HUES64 (cell line): Measurements from ENCODE around the gene RAB6B.
A peak's percentile ranks its signal among the peaks of the same experiment; 100 is the strongest.

Experiments used
- H3K27ac ChIP-seq: 2 replicates; pipeline ENCODE4 v1.7.0; 2013; ENCODE audit warnings: low read depth, low read length, inconsistent platforms
- H3K27me3 ChIP-seq: 2 replicates; pipeline ENCODE4 v1.6.1; 2013; ENCODE audit warnings: mild to moderate bottlenecking, low read length; ENCODE audit not compliant: insufficient read depth
- H3K36me3 ChIP-seq: 2 replicates; pipeline ENCODE4 v1.6.1; 2013; ENCODE audit warnings: mild to moderate bottlenecking, low read length; ENCODE audit not compliant: insufficient read depth
- H3K4me1 ChIP-seq: 2 replicates; pipeline ENCODE4 v1.6.1; 2013; ENCODE audit warnings: mild to moderate bottlenecking, low read length, moderate library complexity; ENCODE audit not compliant: insufficient read depth
- H3K4me3 ChIP-seq: 2 replicates; pipeline ENCODE4 v1.5.1; 2013; ENCODE audit warnings: mild to moderate bottlenecking, low read length, moderate library complexity
- H3K9ac ChIP-seq: 2 replicates; pipeline ENCODE4 v1.6.1; 2013; ENCODE audit warnings: mild to moderate bottlenecking, low read depth, low read length
- H3K9me3 ChIP-seq: 2 replicates; pipeline ENCODE4 v1.6.1; 2013; ENCODE audit warnings: low read depth, low read length; ENCODE audit not compliant: insufficient read depth
- WGBS: fragments of 150-250, 120-280 bp; methylation state at CpG from one replicate; pipeline ENCODE4 v1.1.7; 2013; ENCODE audit warnings: missing lambda C conversion rate; 5-methylcytosine and 5-hydroxymethylcytosine counted together

Gene RAB6B

GRCh38 chr3:133910422-133910821 lies 14.7 kb upstream of the RAB6B start:
- no peaks in the 10 kb centered on the region for H3K27me3 ChIP-seq
- 76% methylated on average over 2 of the region's 2 CpGs for WGBS
- H3K4me1 ChIP-seq = no peaks in the 10 kb centered on the region
- H3K36me3 ChIP-seq = no peaks in the 10 kb centered on the region
- H3K9me3 ChIP-seq = no peaks in the 10 kb centered on the region
- H3K9ac ChIP-seq = no peak overlapping the region
- no peak overlapping the region for H3K4me3 ChIP-seq
- no peak overlapping the region for H3K27ac ChIP-seq

GRCh38 chr3:133905376-133905775 lies 9.7 kb upstream of the RAB6B start:
- H3K27me3 ChIP-seq = no peaks in the 10 kb centered on the region

GRCh38 chr3:133901847-133902246 lies 6.2 kb upstream of the RAB6B start:
- peaks cover 17% of the 10 kb centered on the region for H3K27me3 ChIP-seq
- H3K9me3 ChIP-seq = no peaks in the 10 kb centered on the region
- H3K4me3 ChIP-seq = no peak overlapping the region
- H3K36me3 ChIP-seq = no peaks in the 10 kb centered on the region
- H3K27ac ChIP-seq = no peak overlapping the region
- no peak overlapping the region for H3K9ac ChIP-seq
- H3K4me1 ChIP-seq = no peaks in the 10 kb centered on the region
- WGBS = 89% methylated on average over 5 of the region's 5 CpGs

More at GRCh38 chr3:133905376-133905775, 9.7 kb upstream of the RAB6B start:
- no peaks in the 10 kb centered on the region for H3K9me3 ChIP-seq
- H3K4me1 ChIP-seq = no peaks in the 10 kb centered on the region
- H3K4me3 ChIP-seq = no peak overlapping the region
- H3K36me3 ChIP-seq = no peaks in the 10 kb centered on the region
- H3K27ac ChIP-seq = no peak overlapping the region
- no peak overlapping the region for H3K9ac ChIP-seq
- 86% methylated on average over 3 of the region's 3 CpGs for WGBS

GRCh38 chr3:133901083-133901482 lies 5.4 kb upstream of the RAB6B start:
- Histone ChIP-seq H3K4me3 (no peak overlapping the region), H3K9ac (no peak overlapping the region), H3K27ac (no peak overlapping the region), H3K27me3 (peaks cover 25% of the 10 kb centered on the region), H3K9me3 (no peaks in the 10 kb centered on the region), H3K4me1 (no peaks in the 10 kb centered on the region), H3K36me3 (no peaks in the 10 kb centered on the region)
- WGBS = 70% methylated on average over 1 of the region's 1 CpG

- Histone ChIP-seq H3K4me1 (no peaks in the 10 kb centered on the region), H3K27ac (no peak overlapping the region), H3K36me3 (no peaks in the 10 kb centered on the region), H3K4me3 (no peak overlapping the region), H3K27me3 (peaks cover 40% of the 10 kb centered on the region), H3K9ac (no peak overlapping the region), H3K9me3 (no peaks in the 10 kb centered on the region)
Measured at GRCh38 chr3:133899311-133899710, 3.6 kb upstream of the RAB6B start.

- no peaks in the 10 kb centered on the region for H3K36me3 ChIP-seq
- H3K9me3 ChIP-seq = no peaks in the 10 kb centered on the region
- H3K4me1 ChIP-seq = 0 out of 2 replicates have a peak, but pooled peaks cover 7% of the 10 kb centered on the region
- WGBS = 92% methylated on average over 7 of the region's 7 CpGs
- H3K4me3 ChIP-seq = no peak overlapping the region
- no peak overlapping the region for H3K9ac ChIP-seq
- H3K27ac ChIP-seq = no peak overlapping the region
- H3K27me3 ChIP-seq = peaks cover 58% of the 10 kb centered on the region
Measured at GRCh38 chr3:133897547-133897946, 1.9 kb upstream of the RAB6B start.

GRCh38 chr3:133896002-133896761 lies 500 bp upstream of the RAB6B start:
- no peak overlapping the region for H3K9ac ChIP-seq
- H3K27ac ChIP-seq = no peak overlapping the region
- H3K4me3 ChIP-seq = peak overlapping the region; percentile 66
- H3K4me1 ChIP-seq = 0 out of 2 replicates have a peak, but pooled peaks cover 7% of the 10 kb centered on the region
- H3K27me3 ChIP-seq = peaks cover 58% of the 10 kb centered on the region
- H3K36me3 ChIP-seq = no peaks in the 10 kb centered on the region
- H3K9me3 ChIP-seq = no peaks in the 10 kb centered on the region
- WGBS = 18% methylated on average over 37 of the region's 37 CpGs

GRCh38 chr3:133894353-133895207 lies 1.1 kb downstream of the RAB6B start:
- 0 out of 2 replicates have a peak, but pooled peaks cover 7% of the 10 kb centered on the region for H3K4me1 ChIP-seq
- WGBS = 1% methylated on average over 45 of the region's 52 CpGs
- no peaks in the 10 kb centered on the region for H3K36me3 ChIP-seq
- H3K9me3 ChIP-seq = no peaks in the 10 kb centered on the region
- H3K4me3 ChIP-seq = peak overlapping the region; percentile 66
- peaks cover 56% of the 10 kb centered on the region for H3K27me3 ChIP-seq
- H3K27ac ChIP-seq = no peak overlapping the region; the same call in 1 of the 2 replicates
- 0 out of 2 replicates have a peak overlapping the region, but pooled peaks have one; percentile 13 for H3K9ac ChIP-seq

- H3K4me3 ChIP-seq = peak overlapping the region; percentile 66
- H3K27me3 ChIP-seq = peaks cover 56% of the 10 kb centered on the region
- 73% methylated on average over 6 of the region's 6 CpGs for WGBS
- no peaks in the 10 kb centered on the region for H3K36me3 ChIP-seq
- no peak overlapping the region for H3K27ac ChIP-seq
- H3K9me3 ChIP-seq = no peaks in the 10 kb centered on the region
- no peak overlapping the region for H3K9ac ChIP-seq
- 0 out of 2 replicates have a peak, but pooled peaks cover 7% of the 10 kb centered on the region for H3K4me1 ChIP-seq
Measured at GRCh38 chr3:133893683-133894352, 1.9 kb downstream of the RAB6B start.

GRCh38 chr3:133892541-133893231 lies 3.0 kb downstream of the RAB6B start:
- H3K9ac ChIP-seq = no peak overlapping the region
- peaks cover 11% of the 10 kb centered on the region for H3K4me1 ChIP-seq
- H3K4me3 ChIP-seq = no peak overlapping the region
- no peaks in the 10 kb centered on the region for H3K36me3 ChIP-seq
- peaks cover 49% of the 10 kb centered on the region for H3K27me3 ChIP-seq
- H3K9me3 ChIP-seq = no peaks in the 10 kb centered on the region
- 94% methylated on average over 6 of the region's 6 CpGs for WGBS
- no peak overlapping the region for H3K27ac ChIP-seq
